Measurements from ENCODE around the gene TAF1C.
"Not testable (repeated sequence)": the region's sequence is repeated elsewhere in the genome, so short reads cannot be mapped to it uniquely, and the experiment has no call there.

TAF1C gene

GRCh38 chr16:84209989-84210388 is 23.1 kb upstream of the TAF1C start:
- DNase-seq: no peak

DNA sequence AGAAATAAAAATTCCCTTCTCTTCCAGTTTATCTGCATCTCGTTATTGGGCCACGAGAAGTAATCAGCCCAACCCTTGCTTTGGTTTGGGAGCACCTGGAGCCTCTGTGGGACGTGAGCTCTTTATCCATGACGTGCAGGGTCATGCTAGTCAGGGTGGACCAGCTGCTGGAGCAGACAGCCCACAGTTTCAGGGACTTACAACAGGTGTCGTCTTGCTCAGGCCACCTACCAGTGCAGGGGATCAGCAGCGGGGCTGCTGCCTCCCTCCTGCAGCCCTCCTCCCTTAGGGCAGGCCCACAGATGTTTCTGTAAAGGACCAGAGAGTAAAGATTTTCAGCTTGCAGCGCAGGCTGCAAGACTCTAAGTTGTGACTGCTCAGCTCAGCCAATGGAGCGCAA is 21.0 kb upstream of the TAF1C start:
- DNase-seq: no peak

DNA sequence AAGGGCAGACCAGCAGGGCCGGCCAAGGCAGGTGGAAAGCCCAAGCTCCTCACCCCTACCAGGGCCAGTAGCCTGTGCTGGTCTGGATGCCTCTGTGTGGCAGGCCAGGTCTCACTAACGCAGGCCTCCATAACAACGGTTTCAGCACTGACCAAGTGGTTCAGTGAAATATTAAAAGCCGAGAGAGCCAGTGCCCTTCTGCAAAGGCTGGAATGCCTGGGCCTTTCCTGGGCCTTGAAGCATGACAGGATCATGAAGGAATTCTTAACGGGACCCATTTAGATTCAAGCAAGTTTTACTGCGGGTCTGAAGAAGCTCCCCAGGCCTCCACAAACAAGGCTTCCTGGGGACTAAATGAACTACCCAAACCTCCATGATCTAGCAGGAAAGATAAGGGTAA is 20.4 kb upstream of the TAF1C start:
- no peak for DNase-seq

DNA sequence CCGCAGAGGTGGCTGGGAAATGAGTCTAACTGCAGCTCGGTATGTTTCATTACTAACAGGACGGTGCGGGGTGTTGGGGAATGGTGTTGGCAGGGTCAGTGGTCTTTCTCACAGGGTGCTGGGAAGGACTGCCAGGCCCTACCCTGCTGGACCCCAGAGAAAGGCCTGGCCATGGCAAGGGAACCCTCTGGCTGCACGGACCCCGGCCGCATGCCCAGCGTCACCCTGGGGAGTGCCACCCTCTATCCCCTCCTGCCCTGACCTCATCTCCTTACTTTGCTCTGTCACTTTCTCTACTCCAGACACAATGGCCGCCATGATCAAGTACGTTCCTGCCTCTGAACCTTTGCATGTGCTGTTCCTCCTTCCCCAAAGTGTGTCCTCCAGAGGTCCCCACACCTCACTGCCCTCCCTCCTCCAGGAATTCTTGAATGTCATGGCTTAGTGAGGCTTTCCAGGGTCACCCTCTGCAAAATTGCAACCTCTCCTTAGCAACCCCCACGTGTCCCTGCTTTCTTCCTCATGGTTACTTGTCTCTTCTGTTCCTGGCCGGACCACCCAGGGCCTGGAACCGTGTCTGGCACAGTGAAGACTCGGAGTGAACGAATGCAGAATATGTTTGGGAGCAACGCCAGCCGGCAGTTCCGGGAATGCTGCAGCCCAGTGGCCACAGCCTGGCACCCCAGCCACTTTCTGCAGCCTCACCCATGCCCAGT is 19.3 kb upstream of the TAF1C start:
- DNase-seq: no peak

- not testable (repeated sequence) for DNase-seq
Observed at GRCh38 chr16:84205123-84205522, 18.3 kb upstream of the TAF1C start.

GRCh38 chr16:84204551-84204950 is 17.7 kb upstream of the TAF1C start:
- DNase-seq: not testable (repeated sequence)

DNA sequence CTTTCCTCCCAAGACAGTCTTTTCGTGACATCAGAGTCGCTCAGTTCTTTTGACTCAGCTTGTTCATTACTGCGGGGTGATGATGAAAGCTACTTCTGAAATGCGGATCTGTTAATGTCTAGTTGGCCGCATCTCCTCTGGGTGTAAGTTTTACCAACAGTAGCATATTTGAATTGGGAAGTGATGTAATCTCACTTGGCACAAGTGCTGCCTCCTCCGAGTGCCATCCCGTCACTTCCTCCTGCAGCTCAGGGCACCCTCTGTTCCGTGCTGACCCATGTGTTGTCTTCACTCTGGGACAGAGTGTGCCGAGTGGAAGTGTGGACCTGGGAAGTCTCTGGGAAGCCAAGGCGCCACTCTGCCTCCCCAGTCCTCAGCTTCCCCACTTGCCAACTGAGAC is 13.0 kb upstream of the TAF1C start:
- DNase-seq: peak; percentile 12

- DNase-seq: no peak
Observed at GRCh38 chr16:84199097-84199496, 12.2 kb upstream of the TAF1C start.

DNA sequence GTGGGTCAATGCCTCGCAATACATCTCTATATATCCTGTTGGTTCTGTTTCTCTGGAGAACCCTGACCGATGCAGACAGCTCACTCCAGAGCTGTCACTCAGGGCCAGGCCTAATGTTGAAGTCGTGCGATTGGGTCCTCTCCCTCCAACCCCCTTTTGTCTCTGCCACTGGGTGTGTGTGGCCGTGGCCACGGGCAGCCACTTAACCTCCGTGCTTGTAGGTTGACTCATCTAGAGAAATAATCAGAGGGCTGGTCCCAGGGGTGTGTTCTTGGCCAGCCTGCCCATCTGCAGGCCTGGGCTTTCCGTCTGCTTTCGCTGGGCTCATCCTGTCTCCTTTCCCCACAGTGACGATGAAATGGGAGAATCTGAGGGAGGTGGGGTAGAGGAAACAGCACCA is 11.5 kb upstream of the TAF1C start:
- no peak for DNase-seq

DNA sequence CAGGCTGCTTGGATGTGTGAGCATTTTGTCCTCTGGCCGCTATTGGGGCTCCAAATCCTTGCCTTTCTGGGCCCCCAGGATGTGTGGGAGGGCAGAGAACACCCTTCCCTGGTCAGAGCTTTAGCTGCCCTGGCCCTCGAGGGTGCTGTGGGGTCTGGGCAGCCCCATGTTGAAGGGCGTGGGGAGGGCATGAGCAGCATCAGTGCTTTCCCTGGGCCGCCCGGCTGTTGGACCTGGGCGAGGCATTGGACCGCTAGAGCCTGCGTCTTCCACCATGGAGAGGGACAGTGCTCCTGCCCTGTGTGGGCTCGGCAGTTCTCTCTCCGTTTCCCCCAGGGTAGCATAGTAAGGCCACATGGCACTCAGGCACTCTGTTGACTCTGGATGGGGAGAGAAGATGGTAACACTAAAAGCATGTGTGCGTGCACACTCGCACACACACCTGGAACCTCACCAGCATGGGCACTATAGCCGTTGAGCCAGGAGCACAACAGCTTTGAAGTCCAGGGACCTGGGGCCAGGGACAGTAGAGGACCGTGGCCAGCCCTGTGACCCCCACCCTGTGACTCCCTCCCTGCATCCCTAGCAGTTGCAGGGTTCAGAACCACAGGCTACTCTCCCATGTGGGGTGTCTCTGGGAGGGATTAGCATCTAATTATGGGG is 10.7 kb upstream of the TAF1C start:
- DNase-seq: no peak

GRCh38 chr16:84196727-84197394 is 10.0 kb upstream of the TAF1C start:
- DNase-seq: no peak

DNA sequence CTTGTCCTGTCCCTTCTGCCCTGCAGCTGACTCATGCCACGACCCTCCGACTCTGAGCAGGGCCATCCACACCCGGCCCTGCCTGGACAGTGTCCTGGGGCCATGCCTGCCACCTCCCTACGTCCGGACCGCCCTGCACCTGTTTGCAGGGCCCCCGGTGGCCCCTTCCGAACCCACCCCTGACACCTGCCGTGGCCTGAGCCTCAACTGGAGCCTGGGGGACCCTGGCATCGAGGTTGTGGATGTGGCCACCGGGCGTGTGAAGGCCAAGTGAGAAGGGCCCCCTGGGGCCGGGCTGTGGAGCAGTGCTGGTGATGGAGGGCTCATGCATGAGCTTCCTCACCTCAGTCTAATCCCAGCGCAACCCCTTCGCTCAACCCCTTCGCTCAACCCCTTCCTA is 9.2 kb upstream of the TAF1C start:
- DNase-seq: no peak

DNA sequence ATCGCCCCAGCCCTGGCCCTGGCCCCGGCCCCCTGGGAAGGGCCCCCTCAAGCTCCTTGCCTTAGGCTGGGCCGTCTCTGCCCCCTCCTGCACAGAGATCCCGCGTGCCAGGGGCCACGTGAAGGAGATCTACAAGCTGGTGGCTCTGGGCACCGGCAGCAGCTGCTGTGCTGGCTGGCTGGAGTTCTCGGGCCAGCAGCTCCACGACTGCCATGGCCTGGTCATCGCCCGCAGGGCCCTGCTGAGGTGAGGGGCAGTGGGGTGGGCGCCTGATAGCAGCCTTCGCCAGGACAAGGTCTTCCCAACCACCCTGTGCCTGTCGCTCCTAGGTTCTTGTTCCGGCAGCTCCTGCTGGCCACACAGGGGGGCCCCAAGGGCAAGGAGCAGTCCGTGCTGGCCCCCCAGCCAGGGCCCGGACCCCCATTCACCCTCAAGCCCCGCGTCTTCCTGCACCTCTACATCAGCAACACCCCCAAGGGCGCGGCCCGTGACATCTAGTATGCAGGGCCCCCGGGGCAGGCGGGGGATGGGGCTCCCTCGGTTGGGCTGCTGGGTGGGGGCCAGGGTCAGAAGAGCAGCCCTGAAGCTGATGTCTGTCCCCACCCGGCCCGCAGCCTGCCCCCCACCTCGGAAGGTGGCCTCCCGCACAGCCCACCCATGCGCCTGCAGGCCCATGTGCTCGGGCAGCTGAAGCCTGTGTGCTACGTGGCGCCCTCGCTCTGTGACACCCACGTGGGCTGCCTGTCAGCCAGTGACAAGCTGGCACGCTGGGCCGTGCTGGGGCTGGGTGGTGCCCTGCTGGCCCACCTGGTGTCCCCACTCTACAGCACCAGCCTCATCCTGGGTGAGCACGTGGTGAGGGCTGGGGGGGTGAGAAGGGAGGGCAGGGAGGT is 8.6 kb upstream of the TAF1C start:
- no peak for DNase-seq

DNA sequence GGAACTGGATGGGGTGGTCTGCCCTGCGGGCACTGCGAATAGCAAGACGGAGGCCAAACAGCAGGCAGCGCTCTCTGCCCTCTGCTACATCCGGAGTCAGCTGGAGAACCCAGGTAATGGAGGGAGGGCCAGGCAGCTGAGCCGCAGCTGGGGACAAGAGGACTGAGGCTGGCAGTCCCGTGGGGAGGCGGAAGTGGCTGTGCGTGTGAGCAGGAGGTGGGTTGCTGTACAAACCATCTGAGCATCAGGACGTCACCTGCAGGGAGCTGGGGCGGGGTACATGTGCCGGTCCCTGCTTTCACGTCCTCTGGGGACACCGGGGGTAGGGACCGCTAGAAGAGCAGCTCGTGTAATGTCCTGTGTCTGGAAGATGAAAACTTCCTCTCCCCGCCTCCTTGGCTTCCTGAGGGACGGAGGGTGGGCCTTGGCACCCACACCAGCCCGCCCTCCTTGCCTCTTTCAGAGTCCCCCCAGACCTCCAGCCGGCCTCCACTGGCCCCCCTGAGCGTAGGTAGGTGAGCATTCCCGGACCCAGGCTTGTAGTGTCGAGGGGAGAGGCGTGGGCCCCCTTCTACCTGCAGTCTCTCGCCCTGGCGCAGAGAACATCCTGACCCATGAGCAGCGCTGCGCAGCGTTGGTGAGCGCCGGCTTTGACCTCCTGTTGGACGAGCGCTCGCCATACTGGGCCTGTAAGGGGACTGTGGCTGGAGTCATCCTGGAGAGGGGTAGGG is 7.8 kb upstream of the TAF1C start:
- DNase-seq: no peak

DNA sequence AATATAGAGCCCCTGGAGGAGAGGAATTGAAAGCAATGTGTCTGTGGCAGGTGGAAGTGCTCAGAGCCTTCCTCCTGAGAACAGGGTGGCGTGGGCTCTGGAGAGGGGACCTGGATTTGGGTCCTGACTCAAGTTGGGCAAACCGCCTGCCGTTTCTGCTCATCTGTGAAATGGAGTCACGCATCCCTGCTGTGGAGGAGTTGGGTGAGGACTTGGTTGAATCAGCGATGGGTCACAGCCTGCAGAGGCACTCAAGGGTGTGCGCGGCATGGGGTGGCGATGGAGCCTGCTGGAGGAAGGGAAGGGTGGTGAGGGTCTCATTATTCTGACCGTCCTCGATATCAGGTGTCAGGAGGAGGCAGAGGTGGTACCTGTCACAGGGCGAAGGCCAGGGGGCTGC is 7.2 kb upstream of the TAF1C start:
- DNase-seq: no peak

DNA sequence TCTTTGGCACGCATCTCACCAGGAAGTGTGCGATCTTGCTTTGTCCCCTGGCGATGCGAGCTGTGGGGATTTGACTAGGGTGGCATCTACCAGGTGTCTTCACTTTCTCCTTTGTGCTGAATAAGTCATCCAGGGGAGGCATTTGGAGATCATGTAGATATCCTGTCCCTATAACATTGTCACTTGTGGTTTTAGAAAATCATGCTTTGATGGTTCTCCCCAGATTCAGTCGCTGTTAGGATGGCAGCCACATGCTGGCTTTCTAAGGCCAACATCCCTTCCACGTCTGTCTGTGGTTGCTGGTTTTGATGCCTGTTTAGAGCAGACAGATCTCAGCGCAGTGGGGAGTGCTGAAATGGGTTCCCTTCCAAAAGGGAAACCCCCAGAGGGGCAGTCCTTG is 6.6 kb upstream of the TAF1C start:
- DNase-seq: no peak

DNA sequence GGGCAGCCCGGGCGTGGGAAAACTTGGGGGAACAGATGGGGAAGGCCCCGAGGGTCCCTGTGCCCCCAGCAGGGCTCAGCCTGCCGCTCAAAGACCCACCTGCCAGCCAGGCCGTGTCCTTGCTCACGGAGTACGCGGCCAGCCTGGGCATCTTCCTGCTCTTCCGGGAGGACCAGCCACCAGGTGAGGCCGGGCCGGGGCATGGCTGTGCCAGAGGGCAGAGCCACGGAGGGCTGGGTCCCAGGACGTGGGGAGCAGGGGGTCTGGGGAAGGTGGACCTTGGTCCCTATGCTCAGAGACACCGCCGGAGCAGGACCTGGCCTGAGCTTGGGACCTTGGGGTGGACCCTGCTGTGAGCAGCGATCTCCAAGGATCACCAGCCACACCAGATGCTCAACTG is 4.6 kb upstream of the TAF1C start:
- no peak for DNase-seq

DNA sequence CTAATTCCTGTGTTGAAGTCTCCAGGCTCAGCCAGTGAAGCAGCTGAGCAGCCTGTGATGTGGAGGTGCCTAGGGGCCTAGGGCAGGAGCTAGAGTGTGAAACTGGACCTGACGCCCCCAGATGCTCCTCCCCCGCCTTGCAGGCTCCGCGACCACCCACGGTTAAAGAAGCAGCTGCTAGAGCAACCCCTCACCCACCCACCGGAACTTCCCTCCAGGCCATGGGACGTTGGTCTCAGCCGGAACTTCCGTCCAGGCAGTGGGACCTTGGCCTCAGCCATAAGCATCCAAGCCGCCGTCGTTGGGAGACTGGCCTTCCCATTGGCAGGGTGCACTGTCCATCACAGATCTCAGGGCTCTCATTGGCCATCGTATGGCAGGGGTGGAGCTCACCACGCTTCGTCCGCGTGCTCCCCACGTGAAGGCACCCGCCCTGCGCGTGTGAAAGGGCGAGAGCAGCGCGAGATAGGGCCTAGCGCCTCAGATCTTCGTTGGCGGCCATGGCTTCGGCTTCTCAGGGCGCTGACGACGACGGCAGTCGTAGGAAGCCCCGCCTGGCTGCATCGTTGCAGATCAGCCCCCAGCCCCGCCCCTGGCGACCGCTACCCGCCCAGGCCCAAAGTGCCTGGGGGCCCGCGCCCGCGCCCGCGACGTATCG is 4.0 kb upstream of the TAF1C start, which contains the start of gene ADAD2:
TSS of gene ADAD2 (plus strand) at position 427 of the 658 bp plus-strand sequence. CDS start at position 501, 74 bp downstream.
- no peak for DNase-seq

GRCh38 chr16:84184775-84185174 is 2.1 kb downstream of the TAF1C start:
- DNase-seq: no peak

GRCh38 chr16:84183911-84184591 is 2.8 kb downstream of the TAF1C start:
- no peak for DNase-seq

DNA sequence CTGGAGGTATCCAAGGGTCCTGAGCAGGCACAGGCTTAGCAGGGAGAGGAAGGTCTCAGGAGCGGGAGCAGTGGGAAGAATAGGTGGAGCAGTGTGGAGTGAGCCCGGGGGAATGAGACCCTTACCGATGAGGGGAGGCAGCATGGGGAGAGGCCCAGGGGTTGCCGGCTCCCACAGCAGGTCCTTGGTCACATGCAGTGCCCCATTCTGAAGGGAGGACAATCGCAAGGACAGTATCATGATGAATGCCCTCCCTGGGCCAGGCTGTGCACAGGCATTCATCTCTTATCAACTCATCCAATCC is 3.3 kb downstream of the TAF1C start:
- no peak for DNase-seq
